Stimulated activated CD8-positive, alpha-beta memory T cell treated with anti-CD3 and anti-CD28 coated beads, Interleukin-4, amount 100 ng/mL, for 1 hour (primary cell): ENCODE measurements around the gene NADK.
"Not testable (repeated sequence)": the region's sequence is repeated elsewhere in the genome, so short reads cannot be mapped to it uniquely, and the experiment has no call there.

ENCODE experiments used
- DNase-seq, 2 donors: peaks; one replicate each; pipeline ENCODE4 v3.0.0-alpha.2; 2020; ENCODE audit warnings: low read depth in 2 of 2, low spot score in 1 of 2

NADK gene

DNA sequence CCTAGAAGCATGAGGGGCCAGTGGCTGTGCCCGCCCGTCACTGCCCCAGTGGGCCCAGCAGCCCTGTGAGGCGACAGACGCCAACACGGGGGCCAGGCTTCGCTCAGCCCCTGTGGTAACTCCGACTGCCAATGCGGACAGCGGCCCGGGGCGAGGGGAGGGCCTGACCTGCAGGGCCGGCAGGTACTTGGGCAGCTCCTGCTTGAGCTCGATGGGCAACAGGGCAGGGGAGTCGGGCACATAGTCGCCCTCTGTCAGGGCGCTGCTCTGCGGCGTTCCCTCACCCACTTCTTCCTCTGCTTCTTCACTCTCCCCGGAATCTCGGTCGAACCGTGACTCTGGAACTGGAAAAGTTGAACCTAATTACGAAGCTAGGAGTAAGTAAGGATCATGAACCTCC, 71.0 kb downstream of the NADK start:
- not testable (repeated sequence) for DNase-seq

DNA sequence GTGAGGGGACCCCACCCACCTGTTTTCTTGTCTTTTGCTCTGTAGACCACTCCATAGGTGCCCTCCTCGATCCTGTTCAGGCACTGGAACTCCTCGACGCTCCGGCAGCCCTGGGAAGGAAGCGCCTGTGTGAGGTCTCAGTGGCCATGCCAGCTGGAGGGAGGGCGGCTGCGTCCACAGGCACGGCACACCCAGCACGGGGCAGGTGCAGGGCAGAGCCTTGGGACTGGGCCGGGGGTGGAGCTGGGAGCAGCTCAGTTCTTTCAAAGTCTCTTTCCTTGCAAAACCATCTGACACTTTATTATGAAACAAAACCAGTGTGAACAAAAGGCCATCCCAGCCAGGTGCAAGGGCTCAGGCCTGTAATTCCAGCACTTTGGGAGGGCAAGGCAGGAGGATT, 72.6 kb downstream of the NADK start:
- DNase-seq, result not testable (repeated sequence)

DNA sequence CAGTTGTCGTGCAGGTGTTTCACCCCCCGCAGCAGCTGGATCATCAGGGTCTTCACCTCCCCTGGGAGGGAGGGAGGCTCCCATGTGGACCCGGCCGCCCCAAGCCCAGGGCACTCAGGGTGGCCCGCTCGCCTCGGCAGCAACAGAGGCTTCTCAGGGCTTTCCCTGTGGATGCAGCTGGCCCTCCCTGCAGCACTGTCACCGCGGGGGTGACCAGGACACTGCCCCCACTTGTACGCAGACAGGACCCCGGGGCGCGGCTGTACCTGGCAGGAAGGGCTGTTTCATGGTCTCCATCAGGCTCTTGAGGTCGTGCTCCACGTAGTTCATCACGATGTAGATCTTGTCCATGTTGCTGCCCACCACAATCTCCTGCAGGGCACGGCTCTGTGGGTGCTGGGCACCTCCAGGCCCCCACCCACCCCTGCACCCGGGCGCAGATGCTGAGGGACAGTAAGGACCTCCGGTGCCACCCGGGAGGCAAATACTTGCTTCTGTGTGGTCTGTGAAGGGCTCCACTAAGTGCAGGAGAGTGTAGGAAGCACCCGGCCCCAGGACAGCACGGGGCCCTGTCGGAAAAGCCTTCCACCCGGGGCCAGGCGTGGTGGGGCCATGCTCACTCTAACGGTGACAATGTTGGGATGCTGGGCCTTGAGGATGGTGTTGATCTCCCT, 73.8 kb downstream of the NADK start:
- DNase-seq, result not testable (repeated sequence)

DNA sequence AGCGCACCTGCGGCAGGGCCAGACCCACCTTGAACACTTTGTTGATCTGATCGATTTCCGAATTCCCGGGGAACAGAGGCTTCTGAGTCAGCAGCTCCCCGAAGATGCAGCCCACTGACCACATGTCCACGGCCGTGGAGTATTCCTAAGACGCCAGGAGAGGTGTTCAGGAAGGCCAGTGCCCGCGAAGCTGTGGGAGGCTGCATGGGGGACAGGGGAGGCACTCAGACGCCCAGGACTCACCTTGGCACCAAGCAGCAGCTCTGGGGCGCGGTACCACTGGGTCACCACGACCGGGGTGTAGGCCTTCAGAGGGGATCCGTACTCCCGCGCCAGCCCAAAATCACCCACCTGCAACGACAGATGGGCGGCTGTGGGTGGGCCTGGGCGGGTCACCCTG, 74.5 kb downstream of the NADK start:
- no peak for DNase-seq

DNA sequence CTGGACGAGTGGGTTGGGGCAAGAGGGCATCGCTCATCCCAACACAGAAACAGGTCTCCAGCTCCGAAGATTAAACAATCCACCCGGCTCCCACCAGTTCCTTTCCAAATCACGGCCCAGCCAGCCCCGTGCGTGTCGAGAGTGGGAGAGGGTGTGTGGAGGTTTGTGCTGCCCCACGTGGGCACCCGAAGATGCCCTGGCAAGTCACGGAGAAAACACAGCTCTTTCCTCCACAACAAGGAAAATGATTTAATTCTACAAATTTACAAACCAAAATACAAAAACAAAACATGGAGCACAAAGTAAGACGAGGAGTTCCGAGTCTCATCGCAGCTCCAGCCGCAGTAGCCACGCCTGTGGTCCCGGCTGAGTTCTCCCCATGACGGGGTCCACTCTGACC, 75.8 kb downstream of the NADK start:
- DNase-seq, result not testable (repeated sequence)
